GM23338 (cell line): Measurements from ENCODE around the gene TAF4.

Source experiments
- CTCF ChIP-seq, 2 experiments: fragments of 200-600 bp in 1 of 2; sonication (generic) in 1 of 2; conservative IDR thresholded peaks; 2 replicates each; pipeline versions ENCODE4 v1.5.1 to v1.6.1; 2016 to 2017; ENCODE audit warnings: antibody characterized with exemption in 2 of 2, low read depth in 2 of 2, mild to moderate bottlenecking in 2 of 2, moderate library complexity in 1 of 2
- EZH2 ChIP-seq: fragments of 200-600 bp; sonication (generic); IDR thresholded peaks from one replicate; pipeline ENCODE4 v1.8.0; 2017; ENCODE audit warnings: antibody characterized with exemption, mild to moderate bottlenecking, low read depth; ENCODE audit not compliant: unreplicated experiment

GRCh38 chr20:61932711-61933480, 132.8 kb downstream of the TAF4 start:
- TF ChIP-seq CTCF (conservative IDR thresholded peaks at IDR 0.05; ENCODE audit: low read depth in 2 of 2) (no peak), EZH2 (no peak)
